ENCODE data around the gene RC3H2.

GRCh38 chr9:122918310-122918709, 13.2 kb upstream of the RC3H2 start:
- TF ChIP-seq EZH2 (IDR thresholded peaks at IDR 0.05; ENCODE audit: borderline replicate concordance) (no peak), EZH2phosphoT487 (IDR thresholded peaks at IDR 0.05; ENCODE audit: low read depth, severe bottlenecking, unreplicated experiment) (no peak)
- TF ChIP-seq, protein P1, sequence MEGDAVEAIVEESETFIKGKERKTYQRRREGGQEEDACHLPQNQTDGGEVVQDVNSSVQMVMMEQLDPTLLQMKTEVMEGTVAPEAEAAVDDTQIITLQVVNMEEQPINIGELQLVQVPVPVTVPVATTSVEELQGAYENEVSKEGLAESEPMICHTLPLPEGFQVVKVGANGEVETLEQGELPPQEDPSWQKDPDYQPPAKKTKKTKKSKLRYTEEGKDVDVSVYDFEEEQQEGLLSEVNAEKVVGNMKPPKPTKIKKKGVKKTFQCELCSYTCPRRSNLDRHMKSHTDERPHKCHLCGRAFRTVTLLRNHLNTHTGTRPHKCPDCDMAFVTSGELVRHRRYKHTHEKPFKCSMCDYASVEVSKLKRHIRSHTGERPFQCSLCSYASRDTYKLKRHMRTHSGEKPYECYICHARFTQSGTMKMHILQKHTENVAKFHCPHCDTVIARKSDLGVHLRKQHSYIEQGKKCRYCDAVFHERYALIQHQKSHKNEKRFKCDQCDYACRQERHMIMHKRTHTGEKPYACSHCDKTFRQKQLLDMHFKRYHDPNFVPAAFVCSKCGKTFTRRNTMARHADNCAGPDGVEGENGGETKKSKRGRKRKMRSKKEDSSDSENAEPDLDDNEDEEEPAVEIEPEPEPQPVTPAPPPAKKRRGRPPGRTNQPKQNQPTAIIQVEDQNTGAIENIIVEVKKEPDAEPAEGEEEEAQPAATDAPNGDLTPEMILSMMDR (IDR thresholded peaks at IDR 0.05; ENCODE audit: poor library complexity) = no peak

Data from hepatocyte (in vitro differentiated cells).